Right atrium auricular region (tissue), 2 donors: Measurements from ENCODE around the gene CETP. TPM values are rescaled to one million over a fixed set of nuclear protein-coding genes. Genes with fewer than 3 reads are reported as not detected.

Experiments
- DNase-seq: peaks from one replicate; pipeline ENCODE4 v3.0.0-alpha.2; 2019; ENCODE audit warnings: low spot score
- H3K27ac ChIP-seq, 2 donors: fragments of 200-600 bp; sonication (generic); 1 replicate in 1 of 2; 2 replicates in 1 of 2; pipeline ENCODE4 v1.5.1; 2016 to 2019
- H3K27me3 ChIP-seq, 2 donors: fragments of 200-600 bp; sonication (generic); one replicate each; pipeline versions ENCODE4 v1.5.1 to v1.6.0; 2017 to 2019
- H3K36me3 ChIP-seq: fragments of 200-600 bp; sonication (generic); one replicate; pipeline ENCODE4 v1.5.1; 2016
- H3K4me1 ChIP-seq, 2 donors: fragments of 200-600 bp; sonication (generic); one replicate each; pipeline versions ENCODE4 v1.5.1 to v1.6.0; 2017 to 2019
- H3K4me3 ChIP-seq, 2 donors: fragments of 200-600 bp; sonication (generic); 1 replicate in 1 of 2; 2 replicates in 1 of 2; pipeline ENCODE4 v1.5.1; 2017 to 2019; ENCODE audit warnings: mild to moderate bottlenecking in 1 of 2, moderate library complexity in 1 of 2
- H3K9me3 ChIP-seq, 2 donors: fragments of 200-600 bp; sonication (generic); one replicate each; pipeline ENCODE4 v1.5.1; 2019
- total RNA-seq, 2 donors: library from RNA; depleted of rRNA; stranded (reverse); fragments of >200 nt; gene quantifications; one replicate each; pipeline ENCODE4 v1.1.0, GENCODE V29; 2016
- TF ChIP-seq, protein P1 (sequence below), 2 donors: fragments of 200-600 bp; sonication (generic); IDR thresholded peaks; one replicate each; pipeline ENCODE4 v1.5.1; 2019; ENCODE audit warnings: antibody characterized with exemption in 2 of 2

Gene CETP
- total RNA-seq, 2 donors from 2014 or later: not detected

DNA sequence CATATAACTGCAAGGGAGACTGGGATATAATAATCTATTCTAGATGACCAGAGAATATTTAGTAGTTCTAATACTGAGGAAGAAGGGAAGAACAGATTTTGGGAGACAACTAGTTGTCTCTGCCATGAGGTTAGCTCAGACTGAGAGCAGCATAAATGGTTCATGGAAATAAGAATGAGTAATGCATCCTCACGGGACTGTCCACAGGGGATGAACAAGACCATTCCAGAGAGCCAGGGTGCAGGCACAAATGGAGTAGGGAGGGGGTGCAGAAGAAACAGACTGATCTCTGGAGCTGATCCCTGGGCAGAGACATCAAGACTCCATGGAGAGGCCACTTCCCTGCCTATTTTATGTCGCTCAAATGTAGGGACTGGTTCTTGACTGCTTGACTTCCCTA lies 58.0 kb downstream of the CETP start:
- peaks cover 26% of the 10 kb centered on the region for H3K36me3 ChIP-seq
- no peak for DNase-seq
- no peaks in the 10 kb centered on the region for H3K4me1 ChIP-seq
- H3K27ac ChIP-seq: no peak overlapping the region
- no peaks in the 10 kb centered on the region for H3K27me3 ChIP-seq
- H3K9me3 ChIP-seq: no peaks in the 10 kb centered on the region
- H3K4me3 ChIP-seq: no peak overlapping the region
- TF ChIP-seq, protein P1, sequence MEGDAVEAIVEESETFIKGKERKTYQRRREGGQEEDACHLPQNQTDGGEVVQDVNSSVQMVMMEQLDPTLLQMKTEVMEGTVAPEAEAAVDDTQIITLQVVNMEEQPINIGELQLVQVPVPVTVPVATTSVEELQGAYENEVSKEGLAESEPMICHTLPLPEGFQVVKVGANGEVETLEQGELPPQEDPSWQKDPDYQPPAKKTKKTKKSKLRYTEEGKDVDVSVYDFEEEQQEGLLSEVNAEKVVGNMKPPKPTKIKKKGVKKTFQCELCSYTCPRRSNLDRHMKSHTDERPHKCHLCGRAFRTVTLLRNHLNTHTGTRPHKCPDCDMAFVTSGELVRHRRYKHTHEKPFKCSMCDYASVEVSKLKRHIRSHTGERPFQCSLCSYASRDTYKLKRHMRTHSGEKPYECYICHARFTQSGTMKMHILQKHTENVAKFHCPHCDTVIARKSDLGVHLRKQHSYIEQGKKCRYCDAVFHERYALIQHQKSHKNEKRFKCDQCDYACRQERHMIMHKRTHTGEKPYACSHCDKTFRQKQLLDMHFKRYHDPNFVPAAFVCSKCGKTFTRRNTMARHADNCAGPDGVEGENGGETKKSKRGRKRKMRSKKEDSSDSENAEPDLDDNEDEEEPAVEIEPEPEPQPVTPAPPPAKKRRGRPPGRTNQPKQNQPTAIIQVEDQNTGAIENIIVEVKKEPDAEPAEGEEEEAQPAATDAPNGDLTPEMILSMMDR (IDR thresholded peaks at IDR 0.05): no peak

DNA sequence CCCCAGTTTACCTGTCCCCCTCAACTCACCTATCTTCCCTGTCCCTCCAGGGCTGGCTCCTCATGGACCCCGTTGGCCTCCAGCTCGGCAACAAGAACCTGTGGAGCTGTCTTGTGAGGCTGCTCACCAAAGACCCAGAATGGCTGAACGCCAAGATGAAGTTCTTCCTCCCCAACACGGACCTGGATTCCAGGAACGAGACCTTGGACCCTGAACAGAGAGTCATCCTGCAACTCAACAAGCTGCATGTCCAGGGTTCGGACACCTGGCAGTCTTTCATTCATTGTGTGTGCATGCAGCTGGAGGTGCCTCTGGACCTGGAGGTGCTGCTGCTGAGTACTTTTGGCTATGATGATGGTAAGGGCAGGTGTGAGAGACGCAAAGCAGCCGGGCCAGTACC lies 58.9 kb downstream of the CETP start:
- H3K27ac ChIP-seq: no peak overlapping the region

DNA sequence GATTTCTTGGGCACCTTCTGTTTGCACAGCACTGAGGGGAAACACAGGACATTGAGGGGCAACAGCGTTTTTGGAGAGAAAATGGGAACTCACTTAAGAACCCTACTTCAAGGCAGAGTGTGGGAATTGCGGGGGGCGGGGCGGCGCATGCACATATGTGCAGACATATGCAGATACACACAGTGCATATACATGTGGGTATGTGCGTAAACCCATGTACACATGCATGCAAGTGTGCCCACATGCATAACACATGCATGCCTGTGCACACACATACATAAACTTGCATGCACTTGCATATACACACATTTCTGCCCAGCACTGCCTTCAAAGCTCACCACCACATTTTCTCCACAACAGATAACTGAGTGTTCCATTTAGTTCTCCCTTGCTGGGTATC lies 60.0 kb downstream of the CETP start:
- Histone ChIP-seq H3K4me1 (no peaks in the 10 kb centered on the region), H3K9me3 (no peaks in the 10 kb centered on the region), H3K4me3 (no peak overlapping the region), H3K27me3 (no peaks in the 10 kb centered on the region), H3K27ac (no peak overlapping the region), H3K36me3 (peaks cover 26% of the 10 kb centered on the region)
- TF ChIP-seq, protein P1 (IDR thresholded peaks at IDR 0.05): no peak
- DNase-seq: no peak

More for the DNA sequence above, 58.9 kb downstream of the CETP start:
- H3K4me3 ChIP-seq: no peak overlapping the region
- TF ChIP-seq, protein P1 (IDR thresholded peaks at IDR 0.05): no peak
- peaks cover 26% of the 10 kb centered on the region for H3K36me3 ChIP-seq
- no peaks in the 10 kb centered on the region for H3K9me3 ChIP-seq
- no peaks in the 10 kb centered on the region for H3K27me3 ChIP-seq
- no peaks in the 10 kb centered on the region for H3K4me1 ChIP-seq
- no peak for DNase-seq

DNA sequence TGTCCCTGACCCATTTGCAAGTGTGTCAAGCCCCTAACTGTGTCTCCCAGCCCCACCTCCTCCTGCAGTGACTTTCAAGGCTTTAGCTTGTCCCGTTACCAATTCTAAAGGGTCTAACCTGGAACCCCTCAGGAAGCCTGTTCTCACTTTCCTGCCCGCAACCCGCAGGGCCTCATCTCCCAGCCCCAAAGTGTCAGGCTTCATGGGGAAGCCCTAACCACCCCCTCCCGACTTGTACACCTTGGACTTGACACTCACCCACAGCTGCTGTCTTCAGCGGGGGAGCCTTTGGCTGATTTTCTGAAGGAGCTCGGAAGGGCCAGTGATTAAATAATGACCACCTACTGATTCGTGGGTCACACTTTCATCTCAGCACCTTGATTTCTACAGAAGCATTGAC lies 60.7 kb downstream of the CETP start:
- Histone ChIP-seq H3K27me3 (no peaks in the 10 kb centered on the region), H3K27ac (no peak overlapping the region), H3K4me1 (no peaks in the 10 kb centered on the region), H3K4me3 (no peak overlapping the region), H3K36me3 (peaks cover 26% of the 10 kb centered on the region), H3K9me3 (no peaks in the 10 kb centered on the region)
- TF ChIP-seq, protein P1 (IDR thresholded peaks at IDR 0.05): no peak
- no peak for DNase-seq

DNA sequence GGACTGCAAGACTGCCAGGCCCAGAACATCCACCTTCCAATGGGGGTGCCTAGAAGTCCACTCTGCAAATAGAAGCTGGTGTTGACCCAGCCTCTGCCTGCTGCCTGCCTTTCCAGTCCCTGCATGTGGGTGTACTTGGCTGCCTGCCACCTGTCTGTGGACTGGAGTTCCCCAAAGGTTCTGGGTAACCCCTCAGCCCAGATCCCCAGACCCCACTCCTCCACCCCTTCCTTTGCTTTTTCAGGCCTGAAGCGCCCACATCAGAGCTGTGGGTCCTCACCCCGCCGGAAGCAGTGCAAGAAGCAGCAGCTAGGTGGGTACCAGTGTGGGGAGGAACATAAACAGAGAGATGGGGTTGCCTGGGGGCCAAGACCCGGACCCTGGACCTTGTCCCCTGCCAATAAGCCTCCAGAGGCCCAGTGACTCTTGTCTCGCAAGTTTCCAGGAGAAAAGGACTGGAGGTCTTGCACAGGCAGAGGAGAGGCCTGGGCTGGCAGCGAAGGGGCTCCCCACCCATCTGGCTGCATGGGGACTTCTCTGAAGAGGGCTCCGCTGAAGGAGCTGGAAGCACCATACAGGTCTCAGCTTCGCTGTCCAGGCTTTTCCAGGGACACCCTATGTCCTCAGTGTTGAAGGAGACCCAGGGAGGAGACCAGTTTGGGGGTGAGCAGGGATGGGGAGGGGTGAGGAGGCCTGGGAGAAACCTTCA lies 61.9 kb downstream of the CETP start:
- H3K27ac ChIP-seq: no peak overlapping the region

More for the DNA sequence above, 61.9 kb downstream of the CETP start:
- no peak for DNase-seq
- TF ChIP-seq, protein P1 (IDR thresholded peaks at IDR 0.05): no peak
- peaks cover 15% of the 10 kb centered on the region for H3K36me3 ChIP-seq
- no peak overlapping the region for H3K4me3 ChIP-seq
- H3K27me3 ChIP-seq: no peaks in the 10 kb centered on the region
- no peaks in the 10 kb centered on the region for H3K9me3 ChIP-seq
- no peaks in the 10 kb centered on the region for H3K4me1 ChIP-seq
